GM19467 (cell line): ENCODE data around the gene SMAD3.

Experiments
- ATAC-seq: cut with Tn5 transposase; IDR thresholded peaks from one replicate; pipeline ENCODE4 v1.9.1; 2021; ENCODE audit warnings: mild to moderate bottlenecking, moderate library complexity; ENCODE audit not compliant: unreplicated experiment

Gene SMAD3

GRCh38 chr15:67216859-67217258 lies 151.5 kb downstream of the SMAD3 start:
- no peak for ATAC-seq

- no peak for ATAC-seq
Observed at GRCh38 chr15:67218428-67218827, 153.0 kb downstream of the SMAD3 start.

- no peak for ATAC-seq
Observed at GRCh38 chr15:67219288-67219687, 153.9 kb downstream of the SMAD3 start.

- ATAC-seq, result no peak
Observed at GRCh38 chr15:67224889-67225288, 159.5 kb downstream of the SMAD3 start.

- ATAC-seq, result no peak
Observed at GRCh38 chr15:67225336-67225735, 159.9 kb downstream of the SMAD3 start.

- no peak for ATAC-seq
Observed at GRCh38 chr15:67227431-67227830, 162.0 kb downstream of the SMAD3 start.

- no peak for ATAC-seq
Observed at GRCh38 chr15:67227846-67228245, 162.4 kb downstream of the SMAD3 start.

GRCh38 chr15:67228286-67228685 lies 162.9 kb downstream of the SMAD3 start:
- ATAC-seq, result no peak

GRCh38 chr15:67230504-67230903 lies 165.1 kb downstream of the SMAD3 start:
- ATAC-seq, result no peak

- ATAC-seq, result no peak
Observed at GRCh38 chr15:67232591-67232990, 167.2 kb downstream of the SMAD3 start.

GRCh38 chr15:67240235-67241131 lies 175.1 kb downstream of the SMAD3 start:
- ATAC-seq, result peak; percentile 20

GRCh38 chr15:67241132-67241855 lies 175.9 kb downstream of the SMAD3 start:
- ATAC-seq, result peak; percentile 69

- ATAC-seq, result no peak
Observed at GRCh38 chr15:67242708-67243111, 177.3 kb downstream of the SMAD3 start.
